ENCODE results near the gene LAP3. TPM values are rescaled to one million over a fixed set of nuclear protein-coding genes. Genes with fewer than 3 reads are reported as not detected.
"Not testable (repeated sequence)": the region's sequence is repeated elsewhere in the genome, so short reads cannot be mapped to it uniquely, and the experiment has no call there.

Gene LAP3
- total RNA-seq = 100 to 1,000 TPM; 132 to 136 TPM

GRCh38 chr4:17576932-17577664, at the start of gene LAP3:
TSS of gene LAP3 (plus strand) at chr4:17577198. CDS start at chr4:17577466, 268 bp downstream.
- Mint-ChIP-seq H3K27ac (peak within 1 kb of the TSS; percentile 99), H3K4me1 (peaks cover 34% of the 10 kb centered on the region), H3K36me3 (peaks cover 24% of the 10 kb centered on the region), H3K27me3 (no peaks in the 10 kb centered on the region), H3K4me3 (peak within 1 kb of the TSS; percentile 94), H3K9me3 (no peaks in the 10 kb centered on the region)
- POLR2A ChIA-PET = interaction anchor here (0.6 to 3.8 kb wide), 16 partner anchors 18 to 1003 kb away, joined by 3 to 74 read pairs (median 4); partner anchors contain the start of genes DCAF16, MED28 and NCAPG
- peak; percentile 82 for ATAC-seq (ENCODE audit: low read depth)
- peak; percentile 100 for DNase-seq

GRCh38 chr4:17528551-17529165, 48.3 kb upstream of the LAP3 start:
- Mint-ChIP-seq H3K36me3 (no peaks in the 10 kb centered on the region), H3K4me3 (no peak overlapping the region), H3K27ac (no peak overlapping the region)

GRCh38 chr4:17531538-17532285, 45.3 kb upstream of the LAP3 start:
- Mint-ChIP-seq H3K27me3 (peaks cover 23% of the 10 kb centered on the region), H3K4me3 (no peak overlapping the region), H3K4me1 (no peaks in the 10 kb centered on the region), H3K27ac (no peak overlapping the region), H3K9me3 (no peaks in the 10 kb centered on the region), H3K36me3 (no peaks in the 10 kb centered on the region)
- POLR2A ChIA-PET = no interaction called here
- DNase-seq (no peak), ATAC-seq (ENCODE audit: low read depth) (no peak)

More at GRCh38 chr4:17528551-17529165, 48.3 kb upstream of the LAP3 start:
- H3K9me3 Mint-ChIP-seq = no peaks in the 10 kb centered on the region
- no peak for DNase-seq
- POLR2A ChIA-PET = no interaction called here
- no peaks in the 10 kb centered on the region for H3K4me1 Mint-ChIP-seq
- no peak for ATAC-seq (ENCODE audit: low read depth)
- peaks cover 21% of the 10 kb centered on the region for H3K27me3 Mint-ChIP-seq

- no peak overlapping the region for H3K27ac Mint-ChIP-seq
- no peak overlapping the region for H3K4me3 Mint-ChIP-seq
- DNase-seq (no peak), ATAC-seq (ENCODE audit: low read depth) (no peak)
- H3K4me1 Mint-ChIP-seq = no peaks in the 10 kb centered on the region
- H3K27me3 Mint-ChIP-seq = peaks cover 20% of the 10 kb centered on the region
- H3K9me3 Mint-ChIP-seq = no peaks in the 10 kb centered on the region
- POLR2A ChIA-PET = no interaction called here
- no peaks in the 10 kb centered on the region for H3K36me3 Mint-ChIP-seq
Observed at GRCh38 chr4:17534705-17535104, 42.3 kb upstream of the LAP3 start.

- Mint-ChIP-seq H3K27ac (no peak overlapping the region), H3K27me3 (peaks cover 24% of the 10 kb centered on the region), H3K9me3 (no peaks in the 10 kb centered on the region), H3K36me3 (no peaks in the 10 kb centered on the region), H3K4me3 (no peak overlapping the region), H3K4me1 (no peaks in the 10 kb centered on the region)
- DNase-seq (no peak), ATAC-seq (ENCODE audit: low read depth) (no peak)
- POLR2A ChIA-PET = interaction anchor here (0.6 kb wide), 1 partner anchor 354 kb away, joined by 5 read pairs; no protein-coding TSS in a partner anchor
Observed at GRCh38 chr4:17535242-17535641, 41.8 kb upstream of the LAP3 start.

- H3K4me1 Mint-ChIP-seq = no peaks in the 10 kb centered on the region
- ATAC-seq (ENCODE audit: low read depth) = no peak
- H3K27me3 Mint-ChIP-seq = peaks cover 24% of the 10 kb centered on the region
- POLR2A ChIA-PET = interaction anchor here (0.6 kb wide), 1 partner anchor 355 kb away, joined by 5 read pairs; no protein-coding TSS in a partner anchor
- no peaks in the 10 kb centered on the region for H3K9me3 Mint-ChIP-seq
- no peak for DNase-seq
- H3K4me3 Mint-ChIP-seq = no peak overlapping the region
- H3K27ac Mint-ChIP-seq = no peak overlapping the region
- no peaks in the 10 kb centered on the region for H3K36me3 Mint-ChIP-seq
Observed at GRCh38 chr4:17535906-17536305, 41.1 kb upstream of the LAP3 start.

- not testable (repeated sequence) for ATAC-seq (ENCODE audit: low read depth); H3K9me3 Mint-ChIP-seq; H3K4me1 Mint-ChIP-seq; H3K36me3 Mint-ChIP-seq; DNase-seq; H3K4me3 Mint-ChIP-seq; H3K27ac Mint-ChIP-seq
- peaks cover 25% of the 10 kb centered on the region for H3K27me3 Mint-ChIP-seq
- POLR2A ChIA-PET = interaction anchor here (0.5 to 0.7 kb wide), 2 partner anchors 12 to 119 kb away, joined by 3 to 4 read pairs; no protein-coding TSS in a partner anchor
Observed at GRCh38 chr4:17537060-17537459, 39.9 kb upstream of the LAP3 start.

GRCh38 chr4:17544205-17544604, 32.8 kb upstream of the LAP3 start:
- ATAC-seq (ENCODE audit: low read depth) (no peak), DNase-seq (no peak)
- Mint-ChIP-seq H3K27me3 (peaks cover 29% of the 10 kb centered on the region), H3K4me3 (no peak overlapping the region), H3K4me1 (peaks cover 2% of the 10 kb centered on the region), H3K27ac (no peak overlapping the region), H3K9me3 (no peaks in the 10 kb centered on the region), H3K36me3 (no peaks in the 10 kb centered on the region)
- POLR2A ChIA-PET = interaction anchor here (1.0 kb wide), 1 partner anchor 33 kb away, joined by 3 read pairs; the partner anchor contains the start of gene LAP3

GRCh38 chr4:17544831-17545234, 32.2 kb upstream of the LAP3 start:
- Mint-ChIP-seq H3K36me3 (no peaks in the 10 kb centered on the region), H3K27ac (no peak overlapping the region), H3K9me3 (no peaks in the 10 kb centered on the region), H3K4me1 (peaks cover 2% of the 10 kb centered on the region), H3K4me3 (no peak overlapping the region), H3K27me3 (peaks cover 27% of the 10 kb centered on the region)
- no peak for DNase-seq
- no peak for ATAC-seq (ENCODE audit: low read depth)
- POLR2A ChIA-PET = interaction anchor here (1.0 kb wide), 1 partner anchor 32 kb away, joined by 3 read pairs; the partner anchor contains the start of gene LAP3

GRCh38 chr4:17545374-17546140, 31.4 kb upstream of the LAP3 start:
- DNase-seq (no peak), ATAC-seq (ENCODE audit: low read depth) (no peak)
- POLR2A ChIA-PET = interaction anchor here (1.0 kb wide), 1 partner anchor 31 kb away, joined by 3 read pairs; the partner anchor contains the start of gene LAP3
- H3K27me3 Mint-ChIP-seq = peaks cover 24% of the 10 kb centered on the region
- H3K4me3 Mint-ChIP-seq = no peak overlapping the region
- H3K36me3 Mint-ChIP-seq = no peaks in the 10 kb centered on the region
- H3K9me3 Mint-ChIP-seq = no peaks in the 10 kb centered on the region
- H3K27ac Mint-ChIP-seq = no peak overlapping the region
- H3K4me1 Mint-ChIP-seq = peaks cover 2% of the 10 kb centered on the region

GRCh38 chr4:17546222-17546621, 30.8 kb upstream of the LAP3 start:
- POLR2A ChIA-PET = no interaction called here
- Mint-ChIP-seq H3K4me1 (peaks cover 2% of the 10 kb centered on the region), H3K36me3 (no peaks in the 10 kb centered on the region), H3K9me3 (no peaks in the 10 kb centered on the region), H3K27ac (no peak overlapping the region), H3K4me3 (no peak overlapping the region), H3K27me3 (peaks cover 24% of the 10 kb centered on the region)
- no peak for DNase-seq
- no peak for ATAC-seq (ENCODE audit: low read depth)

- Mint-ChIP-seq H3K4me3 (no peak overlapping the region), H3K4me1 (peaks cover 2% of the 10 kb centered on the region), H3K36me3 (no peaks in the 10 kb centered on the region), H3K27ac (no peak overlapping the region), H3K27me3 (peaks cover 21% of the 10 kb centered on the region), H3K9me3 (no peaks in the 10 kb centered on the region)
- no peak for DNase-seq
- POLR2A ChIA-PET = no interaction called here
- no peak for ATAC-seq (ENCODE audit: low read depth)
Observed at GRCh38 chr4:17546678-17547077, 30.3 kb upstream of the LAP3 start.
